Cardiac septum (tissue), 1 donor: ENCODE data around the gene ACSS1. TPM values are rescaled to one million over a fixed set of nuclear protein-coding genes. Genes with fewer than 3 reads are reported as not detected.

Experiments
- DNase-seq: peaks from one replicate; pipeline ENCODE4 v3.0.0-alpha.2; 2020; ENCODE audit warnings: low spot score
- intact Hi-C: fragments of 100-400 bp; cut with DNase I; formaldehyde crosslinking; loops from one replicate; pipeline ENCODE4 v1.14.0; 2022
- total RNA-seq: library from RNA; stranded (reverse); fragmentation: NEBNext Ultra II Directional; extraction: Animal tissue kit (Norgen Biotek cat#: 25700); gene quantifications from one replicate; pipeline ENCODE4 v1.2.1, GENCODE V29; 2021
- donor health status: DM: no; HTN: no; CAD: no.

The ACSS1 gene
- total RNA-seq, 1 donor from 2014 or later, result 47.6 TPM

DNA sequence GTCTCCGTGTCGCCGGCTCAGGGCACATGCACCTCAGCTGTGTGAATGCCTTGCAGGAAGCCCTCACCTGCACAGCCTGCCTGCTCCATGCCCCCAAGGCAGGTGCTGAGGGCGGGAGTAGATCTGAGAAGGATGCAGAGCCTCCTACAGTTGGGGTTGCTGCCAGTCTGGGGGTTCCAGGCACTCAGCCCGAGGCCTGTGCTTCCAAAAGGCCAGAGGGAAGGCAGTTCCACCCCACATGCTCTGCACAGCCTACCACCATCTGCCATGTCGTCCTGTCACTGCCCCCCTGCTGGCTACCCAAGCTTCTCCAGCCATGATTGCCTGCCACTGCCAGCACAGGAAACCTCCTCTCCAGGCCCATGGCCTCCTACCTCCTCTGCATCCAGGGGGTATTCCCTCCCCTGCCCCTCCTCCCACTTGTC lies 19.3 kb downstream of the ACSS1 start:
- no peak for DNase-seq
- intact Hi-C loops, result no loop called here

DNA sequence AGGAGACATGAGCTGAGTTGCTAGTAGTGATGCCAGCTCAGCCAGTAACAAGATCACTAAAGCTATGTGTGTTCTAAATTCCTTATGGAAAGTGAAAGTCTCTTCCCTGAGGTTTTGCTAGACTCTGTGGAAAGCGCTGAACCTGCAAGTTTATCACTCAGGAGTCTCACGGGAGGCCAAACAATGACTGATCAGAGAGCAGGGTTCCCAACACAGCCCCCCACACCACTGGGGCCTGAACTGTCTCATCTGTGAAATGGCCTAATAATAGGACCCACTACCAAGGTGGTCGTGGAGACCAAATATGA lies 19.9 kb downstream of the ACSS1 start:
- DNase-seq, result no peak
- intact Hi-C loops, result no loop called here

DNA sequence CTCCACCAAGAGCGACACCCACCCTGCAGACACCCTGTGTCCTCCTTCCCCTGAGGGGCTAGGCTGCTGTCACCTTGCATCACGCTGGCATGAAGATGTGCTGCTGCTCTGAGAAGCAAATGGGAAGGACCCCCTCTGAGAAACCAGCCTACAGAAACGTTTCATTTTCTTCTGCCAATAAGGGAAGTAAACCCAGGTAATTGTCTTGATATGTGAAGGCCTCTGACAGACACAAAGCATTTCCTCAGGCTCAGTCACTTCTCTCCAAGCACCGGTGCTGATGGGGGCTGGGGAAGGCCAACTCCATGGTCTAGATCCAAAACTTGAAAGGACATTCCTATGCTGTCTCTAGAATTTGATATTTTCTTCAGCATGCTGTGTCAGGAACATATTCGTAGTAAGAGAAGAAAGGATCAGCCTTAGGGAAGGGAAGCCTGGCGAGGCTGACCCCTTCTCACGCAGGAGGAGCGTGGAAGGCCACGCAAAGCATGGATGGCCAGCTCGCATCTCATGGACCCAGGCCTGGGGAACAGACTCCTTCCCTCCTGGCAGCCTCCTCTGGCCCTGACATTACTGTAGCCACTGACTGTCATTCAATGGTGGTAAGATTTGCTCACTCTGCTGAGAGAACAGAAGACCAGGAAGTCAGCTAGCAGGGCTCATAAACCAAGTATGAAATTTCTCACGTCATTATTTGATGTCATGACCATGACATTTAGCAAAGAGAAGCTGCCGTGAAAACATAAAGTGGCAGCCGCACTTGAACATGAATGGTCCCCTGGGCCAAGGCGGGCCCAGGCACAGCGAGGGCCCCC lies 20.4 kb downstream of the ACSS1 start:
- intact Hi-C loops, result no loop called here
- DNase-seq, result no peak

DNA sequence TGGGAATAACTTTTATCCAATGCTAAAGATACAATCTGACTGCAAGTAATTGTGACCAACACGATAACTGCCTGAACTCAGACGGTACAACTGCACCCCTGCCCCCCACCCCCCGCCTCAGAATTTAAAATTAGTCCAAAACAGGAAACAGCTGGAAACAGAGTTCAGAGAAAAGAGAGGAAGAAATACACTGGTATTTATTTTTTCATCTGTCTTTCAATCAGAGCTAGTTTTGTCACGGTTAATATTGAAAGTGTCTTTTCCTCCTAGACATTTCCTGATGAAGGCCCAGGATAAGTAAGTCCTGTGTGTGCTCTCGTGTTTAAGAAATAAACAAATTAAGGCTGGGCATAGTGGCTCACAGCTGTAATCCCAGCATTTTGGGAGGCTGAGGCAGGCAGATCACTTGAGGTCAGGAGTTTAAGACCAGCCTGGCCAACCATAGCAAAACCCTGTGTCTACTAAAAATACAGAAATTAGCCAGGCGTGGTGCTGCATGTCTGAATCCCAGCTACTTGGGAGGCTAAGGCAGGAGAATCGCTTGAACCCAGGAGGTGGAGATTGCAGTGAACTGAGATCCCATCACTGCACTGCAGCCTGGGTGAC lies 21.5 kb downstream of the ACSS1 start:
- intact Hi-C loops, result no loop called here

DNA sequence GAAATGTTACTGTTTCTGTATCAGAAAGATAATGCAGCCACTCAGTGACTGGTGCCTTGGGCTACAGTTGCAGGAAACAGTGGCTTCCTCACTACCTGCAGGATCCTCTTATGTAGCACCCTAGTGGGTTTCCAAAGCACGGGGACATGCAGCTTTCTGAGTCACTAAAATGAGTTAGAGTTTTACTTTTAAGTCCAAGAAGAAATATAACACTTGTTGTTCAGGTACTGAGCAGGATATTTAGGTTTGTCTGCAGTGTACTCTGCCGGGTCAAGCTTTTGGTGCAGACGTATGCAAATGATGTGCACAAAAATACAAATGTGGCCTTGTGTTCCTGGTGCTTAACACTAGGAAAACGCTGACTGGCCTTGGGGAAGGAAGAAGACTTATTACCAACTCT lies 22.0 kb downstream of the ACSS1 start:
- DNase-seq, result no peak
- intact Hi-C loops, result no loop called here

More for the DNA sequence above, 21.5 kb downstream of the ACSS1 start:
- DNase-seq, result no peak

DNA sequence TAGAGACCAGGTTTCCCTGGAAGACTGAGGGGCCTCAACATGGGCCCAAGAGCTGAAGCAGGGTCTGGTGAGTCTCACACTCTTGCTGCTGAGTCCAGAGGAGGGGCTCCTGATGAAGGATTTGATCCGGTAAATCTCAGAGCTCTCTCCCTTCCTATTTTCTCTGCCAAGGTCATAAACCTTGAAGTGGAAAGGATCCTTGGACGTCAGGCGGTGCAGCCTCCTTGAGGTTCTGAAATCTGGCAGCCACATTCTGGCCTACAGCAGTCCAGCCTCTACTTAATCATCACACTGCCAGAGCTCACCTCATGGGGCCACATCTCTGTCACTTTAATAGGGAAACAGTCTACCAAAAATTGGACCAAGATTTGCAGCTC lies 24.0 kb downstream of the ACSS1 start:
- intact Hi-C loops, result no loop called here
- no peak for DNase-seq

DNA sequence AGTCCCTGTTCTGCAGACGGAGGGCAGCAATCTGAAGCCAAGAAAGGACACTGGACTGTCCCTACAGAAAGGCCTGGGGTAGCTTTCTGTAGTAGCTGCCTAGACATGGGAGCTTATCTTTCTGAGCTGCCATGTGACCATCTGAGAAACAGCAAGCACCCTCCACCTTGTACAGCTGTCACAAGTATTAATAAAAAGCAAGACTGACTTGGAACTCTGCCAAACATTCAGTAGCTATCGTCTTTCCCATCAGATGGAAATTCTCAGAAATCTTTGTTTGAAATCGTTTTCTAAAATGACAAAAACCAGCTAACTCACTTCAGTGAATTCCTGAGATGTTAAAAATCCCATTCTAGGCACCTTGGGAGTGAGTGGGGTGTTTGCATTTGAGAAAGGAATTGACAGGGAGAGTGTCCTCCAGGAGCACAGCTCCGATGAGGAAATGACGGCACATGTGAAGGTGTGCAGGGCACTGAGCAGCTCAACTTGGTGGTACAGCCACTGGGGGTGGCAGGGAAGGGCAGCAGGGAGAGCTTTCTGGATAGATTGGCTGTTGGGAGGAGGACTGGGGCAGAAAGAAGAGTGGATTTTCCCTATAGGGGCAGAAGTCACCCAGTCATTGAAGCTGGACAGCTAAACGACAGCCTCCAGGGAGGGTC lies 24.5 kb downstream of the ACSS1 start:
- DNase-seq, result no peak
- intact Hi-C loops, result no loop called here

DNA sequence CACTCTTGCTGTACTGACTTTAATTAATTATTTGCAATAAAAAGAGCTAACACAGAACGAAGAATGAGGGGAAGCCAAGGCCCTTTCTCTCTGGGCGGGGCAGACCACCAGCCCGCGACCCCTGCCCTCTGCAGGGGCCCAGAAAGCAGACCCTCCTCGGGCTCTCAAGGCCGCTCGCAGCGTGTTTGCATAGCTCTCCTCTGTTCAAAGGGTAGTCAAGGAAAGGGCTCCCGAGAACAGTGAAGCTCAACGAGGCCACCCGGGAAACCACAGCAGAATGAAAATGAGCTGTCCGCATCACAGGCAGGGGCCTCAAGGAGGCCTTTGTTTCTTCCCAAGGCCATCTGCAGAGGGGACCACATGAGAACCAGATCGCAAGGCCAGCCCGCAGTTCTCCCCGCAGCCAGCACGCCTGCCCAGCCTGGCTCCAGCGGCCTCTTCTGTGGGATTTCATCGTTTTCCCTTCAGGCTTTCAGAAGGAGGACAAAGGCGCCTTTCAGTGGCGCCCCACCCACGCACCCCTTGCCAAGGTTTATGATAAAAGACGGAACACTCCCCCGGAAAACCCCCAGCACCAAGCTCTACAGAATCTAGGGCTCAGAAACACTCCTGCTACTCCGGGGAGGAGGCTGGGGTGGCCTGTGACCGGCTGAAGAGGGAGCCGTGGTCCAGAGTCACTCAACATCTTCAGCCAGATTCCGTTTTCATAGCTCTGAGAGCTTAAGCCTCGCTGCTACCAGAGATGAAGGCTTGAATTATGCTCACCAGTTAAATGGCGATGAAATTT lies 25.3 kb downstream of the ACSS1 start:
- intact Hi-C loops, result no loop called here
- no peak for DNase-seq

DNA sequence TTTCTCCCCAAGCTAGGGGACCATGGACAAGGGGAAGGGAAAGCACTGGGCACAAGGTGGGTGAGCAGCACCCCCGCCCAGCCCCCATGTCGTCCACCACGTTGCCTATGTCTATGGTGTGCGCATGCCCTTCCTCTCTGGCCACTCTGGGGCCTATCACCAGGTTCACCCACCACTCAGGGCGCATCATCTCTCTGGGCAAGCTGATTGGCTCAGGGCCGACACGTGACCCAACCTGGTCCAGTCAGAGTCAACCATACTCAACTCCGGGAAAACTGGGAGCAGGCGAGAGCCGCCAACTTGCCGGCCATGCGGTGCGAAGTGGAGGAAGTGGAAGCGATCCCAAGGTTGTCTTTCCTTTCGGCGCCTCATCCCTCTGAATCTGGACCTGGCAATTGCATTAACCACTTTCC lies 25.9 kb downstream of the ACSS1 start:
- DNase-seq, result no peak
- intact Hi-C loops, result no loop called here

DNA sequence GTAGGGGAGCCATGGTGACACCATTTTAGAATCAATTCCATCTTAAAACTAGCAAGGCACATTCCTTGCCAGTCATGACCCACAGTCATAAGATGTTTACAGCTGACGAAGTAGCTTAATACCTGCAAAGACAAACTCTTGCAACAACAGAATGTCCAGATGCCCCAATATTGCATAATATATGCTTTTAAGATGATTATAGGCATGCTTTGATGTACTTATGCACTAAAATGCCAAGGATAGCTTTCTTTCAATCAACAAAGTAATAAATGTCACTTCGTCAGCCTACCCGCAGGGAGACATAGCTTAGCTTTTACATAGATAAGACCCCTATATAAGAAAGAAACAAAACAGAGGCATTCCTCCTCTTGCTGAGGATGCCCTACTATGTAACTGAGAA lies 26.7 kb downstream of the ACSS1 start:
- DNase-seq, result no peak
- intact Hi-C loops, result no loop called here

DNA sequence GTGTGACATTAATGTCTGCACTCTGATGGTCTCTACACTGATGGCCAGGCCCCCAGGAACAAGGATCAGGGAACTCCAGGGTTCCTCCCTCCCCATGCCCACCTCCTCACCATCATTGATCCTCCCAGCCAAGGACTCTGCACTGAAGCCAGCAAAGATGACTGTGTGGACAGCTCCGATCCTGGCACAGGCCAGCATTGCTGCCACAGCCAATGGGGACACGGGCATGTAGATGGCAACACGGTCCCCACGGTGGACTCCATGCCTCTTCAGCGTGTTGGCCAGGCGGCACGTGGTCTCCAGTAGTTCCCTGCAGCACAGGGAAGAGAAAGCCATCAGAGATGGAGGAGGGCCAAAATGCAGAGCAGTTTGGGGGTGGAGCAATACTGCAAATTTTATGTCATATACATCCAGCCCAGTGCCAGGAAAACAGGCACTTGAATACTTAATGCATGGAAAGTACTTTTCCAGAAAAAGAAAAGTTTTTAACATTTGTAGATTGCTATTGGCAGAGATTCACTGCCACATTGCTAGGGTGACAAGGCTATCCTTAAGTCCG lies 27.2 kb downstream of the ACSS1 start:
- DNase-seq, result no peak
- intact Hi-C loops, result no loop called here

DNA sequence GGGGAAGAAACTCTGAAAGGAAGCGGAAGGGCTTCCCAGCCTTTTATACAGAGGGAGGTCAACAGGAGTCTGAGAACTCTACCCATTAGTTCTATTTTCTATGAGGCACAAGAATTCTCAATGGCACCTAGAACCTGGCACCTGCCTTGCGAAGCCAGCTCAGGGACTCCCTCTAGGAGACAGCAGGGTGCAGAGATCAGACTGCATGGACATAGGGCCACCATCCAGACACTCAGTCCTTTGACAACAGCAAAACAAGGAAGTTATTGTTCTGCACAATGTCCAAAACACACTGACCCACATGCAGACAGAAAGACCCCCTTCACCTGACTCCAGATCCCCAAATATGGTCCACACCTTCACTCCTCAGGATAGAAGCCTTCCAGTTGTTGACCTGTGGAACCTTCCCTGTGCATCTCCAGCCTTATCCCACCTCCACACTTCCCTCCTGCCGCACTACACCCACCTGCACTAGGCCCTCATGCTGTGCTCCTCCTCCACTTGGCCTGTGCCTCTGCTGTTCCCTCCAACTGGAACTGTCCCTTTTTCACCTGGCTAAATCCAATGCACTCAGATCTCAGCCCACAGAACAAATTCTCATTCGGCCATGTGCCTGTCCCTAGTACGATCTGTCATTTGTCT lies 27.8 kb downstream of the ACSS1 start:
- no peak for DNase-seq
- intact Hi-C loops, result no loop called here

DNA sequence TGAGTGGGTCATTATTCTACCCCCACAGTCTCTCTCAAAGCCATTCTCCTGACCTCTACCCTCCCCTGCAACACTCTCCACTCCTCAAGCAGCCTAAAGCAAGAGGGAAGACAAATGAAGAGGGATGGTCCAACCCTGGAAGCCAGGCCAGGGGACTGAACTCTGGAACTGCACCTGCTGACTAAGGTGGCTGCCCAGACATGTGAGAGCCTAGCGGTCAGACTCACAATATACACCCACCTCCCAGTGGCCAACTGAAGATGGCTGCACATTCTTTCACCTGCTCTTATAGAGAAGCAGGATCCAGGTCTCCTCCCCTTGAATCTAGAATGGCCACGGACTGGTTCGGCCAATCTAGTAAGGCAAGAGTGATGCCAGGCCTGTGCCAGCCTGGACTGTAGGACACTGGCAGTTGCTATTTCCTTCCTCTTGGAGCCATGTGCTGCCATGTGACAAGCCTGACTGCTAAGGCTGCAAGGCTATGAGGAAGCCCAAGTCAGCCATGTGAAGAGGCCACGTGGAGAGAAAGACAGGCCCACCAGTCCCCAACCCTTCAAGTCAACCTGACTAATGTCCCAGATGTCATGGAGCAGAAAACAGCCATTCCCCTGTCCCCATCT lies 31.8 kb downstream of the ACSS1 start:
- DNase-seq, result peak; percentile 75
- intact Hi-C loops, result no loop called here

DNA sequence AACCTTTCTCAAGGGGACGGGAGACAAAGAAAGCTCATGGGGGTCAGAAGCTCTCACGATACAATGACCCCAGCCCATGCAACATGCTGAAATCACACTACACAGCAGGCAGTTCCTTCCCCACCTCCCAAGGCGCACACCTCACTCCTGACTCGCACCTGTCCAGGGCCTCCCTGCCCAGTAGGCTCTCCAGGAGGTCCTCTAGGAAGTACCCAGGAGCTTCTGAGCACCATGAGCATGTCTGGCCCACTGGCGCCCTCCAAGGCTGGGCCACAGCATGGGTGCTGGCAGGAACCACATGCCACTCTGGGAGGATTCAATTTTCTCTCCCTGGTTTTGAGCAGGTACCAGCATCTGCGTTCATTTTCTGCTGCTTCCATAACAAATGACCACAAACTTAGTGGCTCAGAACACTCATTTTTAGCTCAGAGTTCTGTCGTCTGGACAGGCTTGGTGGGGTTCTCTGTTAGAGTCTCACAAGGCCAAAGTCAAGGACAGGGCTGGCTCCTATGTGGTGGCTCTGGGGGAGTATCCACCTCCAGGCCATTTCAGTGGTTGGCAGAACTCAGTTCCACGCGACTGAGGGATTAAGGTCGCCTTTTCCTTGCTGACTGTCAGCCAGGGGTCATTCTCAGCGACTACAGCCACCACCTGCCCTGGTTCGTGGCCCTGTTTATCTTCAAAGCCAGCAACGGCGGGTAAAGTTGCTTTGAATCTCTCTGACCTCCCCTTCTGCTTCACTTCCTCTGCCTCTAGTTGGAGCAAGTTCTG lies 32.7 kb downstream of the ACSS1 start:
- peak; percentile 63 for DNase-seq
- intact Hi-C loops, result no loop called here

DNA sequence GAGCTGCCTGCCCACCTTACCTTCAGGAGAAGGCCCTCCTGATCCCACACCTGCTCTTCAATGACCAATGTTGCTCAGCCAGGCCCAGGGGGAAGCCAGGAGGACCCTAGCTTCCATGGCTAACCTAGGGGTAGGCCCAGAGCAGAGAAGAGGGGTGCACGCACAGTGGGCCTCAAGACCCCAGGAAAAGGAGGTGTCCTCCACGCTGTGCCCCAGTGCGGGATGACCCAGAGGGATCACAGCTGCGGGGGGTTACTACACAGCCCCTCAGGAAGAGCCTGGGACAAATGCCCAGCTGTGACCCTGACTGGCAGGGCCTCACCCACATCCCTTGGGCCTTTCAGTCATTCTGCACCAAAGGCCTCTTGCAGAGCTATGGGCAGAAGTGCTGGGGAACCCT lies 33.8 kb downstream of the ACSS1 start:
- DNase-seq, result peak; percentile 35
- intact Hi-C loops, result no loop called here

DNA sequence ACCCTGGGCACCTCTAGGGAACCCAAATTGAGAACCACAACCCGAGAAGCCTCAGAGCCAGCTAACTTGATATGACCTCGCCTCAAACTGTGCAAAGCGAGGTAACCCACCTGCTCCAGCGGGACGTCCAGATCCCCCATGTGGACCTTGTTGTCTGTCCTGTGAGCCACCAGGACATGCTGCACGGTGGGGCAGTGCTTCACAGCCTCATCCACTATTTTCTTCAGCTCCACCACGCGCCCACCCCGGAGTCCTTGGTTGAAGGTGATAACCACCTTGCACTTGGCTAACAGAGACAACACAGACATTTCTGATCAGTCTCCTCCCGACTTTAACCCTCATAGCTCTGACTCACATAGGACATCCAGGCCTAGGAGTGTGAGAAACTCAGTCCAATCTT lies 34.6 kb downstream of the ACSS1 start:
- DNase-seq, result peak; percentile 33
- intact Hi-C loops, result no loop called here

DNA sequence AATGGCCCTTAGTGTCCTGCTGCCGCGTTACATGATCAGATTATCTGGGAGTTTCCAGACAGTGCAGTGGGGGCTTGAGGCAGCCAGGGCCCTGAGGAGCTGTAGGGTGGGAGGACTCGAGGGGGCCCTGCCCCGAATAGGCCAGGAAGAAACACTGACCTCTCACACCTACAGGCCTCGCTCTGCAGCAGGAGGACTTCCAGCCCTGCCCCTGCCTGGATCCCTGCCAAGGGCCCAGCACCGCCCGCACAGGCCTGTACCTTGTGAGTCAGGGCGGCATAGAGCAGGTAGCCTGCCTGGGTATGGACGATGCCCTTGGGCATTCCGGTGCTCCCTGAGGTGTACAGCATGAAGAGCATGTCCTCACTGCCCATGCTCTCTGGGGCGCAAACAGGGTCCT lies 35.3 kb downstream of the ACSS1 start:
- intact Hi-C loops, result no loop called here
- peak; percentile 77 for DNase-seq

DNA sequence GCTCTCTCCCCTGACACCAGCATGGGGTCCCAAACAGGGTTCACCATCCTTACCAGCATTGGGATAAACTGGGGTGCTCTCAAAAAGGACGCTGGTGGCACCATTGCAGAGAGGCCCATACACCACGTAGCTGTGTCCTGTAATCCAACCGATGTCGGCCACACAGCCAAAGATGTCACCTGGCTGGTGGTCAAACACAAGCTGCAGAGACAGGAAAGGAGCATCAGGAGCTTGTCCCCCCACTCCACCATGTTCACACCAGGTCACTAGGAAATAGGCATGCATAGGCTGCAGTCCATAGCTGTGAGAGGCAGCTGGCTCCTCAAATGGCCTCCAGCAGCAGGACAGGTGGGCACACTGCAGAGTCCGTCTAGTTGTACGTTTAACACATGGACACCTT lies 36.6 kb downstream of the ACSS1 start:
- no peak for DNase-seq
- intact Hi-C loops, result loop anchor here (2.0 kb wide), 1 partner anchor 17 kb away; no protein-coding TSS in a partner anchor
